ENCODE measurements around the gene KANSL1. TPM values are rescaled to one million over a fixed set of nuclear protein-coding genes. Genes with fewer than 3 reads are reported as not detected.

KANSL1 gene
- total and polyA plus RNA-seq, 10 of the 15 experiments (the other 5 are each of a cell fraction or from before 2014, with no cell fraction given) = 4.7 to 60.6 (median 28.0) TPM

DNA sequence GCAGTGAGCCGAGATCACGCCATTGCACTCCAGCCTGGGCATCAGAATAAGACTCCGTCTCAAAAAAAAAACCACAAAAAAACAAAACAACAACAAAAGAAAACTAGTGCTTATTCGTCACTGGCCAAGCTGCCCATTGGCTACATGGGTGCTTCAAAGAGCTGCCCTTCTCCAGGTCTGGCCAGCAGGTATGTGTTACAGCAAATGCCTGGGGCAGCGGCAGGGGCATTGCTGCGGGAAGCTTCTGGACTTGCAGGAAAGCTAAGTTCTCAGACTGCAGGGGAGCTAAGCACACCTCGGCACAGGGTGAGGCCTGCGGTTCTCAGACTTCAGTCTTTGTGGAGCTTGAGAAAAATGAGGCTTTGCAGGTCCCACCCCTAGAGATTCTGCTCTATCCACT, 198.2 kb downstream of the KANSL1 start:
- ChIA-PET RAD21 (ENCODE audit: unreplicated experiment) (no interaction called here), CTCF (no interaction called here), SMC1A (ENCODE audit: uncharacterized antibody, unreplicated experiment) (interaction anchor here (0.7 kb wide), 1 partner anchor 280 kb away, joined by 3 read pairs; no protein-coding TSS in a partner anchor), POLR2A (no interaction called here)
- ATAC-seq = no peak
- H3K27ac ChIP-seq (ENCODE audit: control insufficient read depth, insufficient read depth) = no peak overlapping the region
- no peak overlapping the region for H3K9ac ChIP-seq (ENCODE audit: control insufficient read depth, insufficient read depth, low read length)
- DNase-seq (ENCODE audit: low read depth, low spot score) = no peak
- H4K20me1 ChIP-seq (ENCODE audit: control insufficient read depth, insufficient read depth) = no peaks in the 10 kb centered on the region
- H3K9me3 ChIP-seq (replicated peaks; ENCODE audit: control insufficient read depth, insufficient read depth, low read length) = no peaks in the 10 kb centered on the region
- H3K4me1 ChIP-seq (ENCODE audit: control insufficient read depth, insufficient read depth, low read length) = no peaks in the 10 kb centered on the region
- no peak overlapping the region for H2AFZ ChIP-seq (ENCODE audit: control insufficient read depth, low read depth, low read length)
- in situ Hi-C loops (cut with MboI) = no loop called here
- no peaks in the 10 kb centered on the region for H3K36me3 ChIP-seq (ENCODE audit: control insufficient read depth in 2 of 2, insufficient read depth in 2 of 2, low read length in 1 of 2)
- no peaks in the 10 kb centered on the region for H3K79me2 ChIP-seq (ENCODE audit: control insufficient read depth, insufficient read depth, low read length)
- no TSS peak for BruUV-seq (replicated peaks)
- no peak for FAIRE-seq
- TF ChIP-seq NFIC (IDR thresholded peaks at IDR 0.05; ENCODE audit: low read depth, low read length) (no peak), ATF7 (IDR thresholded peaks at IDR 0.05; ENCODE audit: low read depth) (no peak), MTA2 (IDR thresholded peaks at IDR 0.05; ENCODE audit: low read depth) (no peak), CHD2 (IDR thresholded peaks at IDR 0.05; ENCODE audit: borderline replicate concordance, low read depth, low read length) (no peak), ZNF217 (IDR thresholded peaks at IDR 0.05) (no peak), SIN3A (IDR thresholded peaks at IDR 0.05; ENCODE audit: low read depth, low read length) (no peak), EGR1 (IDR thresholded peaks at IDR 0.05; ENCODE audit: borderline replicate concordance in 1 of 2, low read depth in 2 of 2, low read length in 2 of 2) (no peak), SMAD5 (IDR thresholded peaks at IDR 0.05; ENCODE audit: low read depth) (no peak), RAD51 (IDR thresholded peaks at IDR 0.05) (no peak), ZNF274 (IDR thresholded peaks at IDR 0.05; ENCODE audit: insufficient read depth, insufficient read length) (no peak), BRCA1 (IDR thresholded peaks at IDR 0.05; ENCODE audit: low read depth, low read length) (no peak), TCF3 (IDR thresholded peaks at IDR 0.05; ENCODE audit: borderline replicate concordance, insufficient read depth, low read depth, low read length) (no peak), IRF4 (IDR thresholded peaks at IDR 0.05; ENCODE audit: low read depth, low read length) (no peak), SMARCA5 (IDR thresholded peaks at IDR 0.05) (no peak), MEF2A (IDR thresholded peaks at IDR 0.05; ENCODE audit: insufficient read depth, low read depth, low read length) (no peak), JUNB (IDR thresholded peaks at IDR 0.05) (no peak)
- TF ChIP-seq, protein P1, sequence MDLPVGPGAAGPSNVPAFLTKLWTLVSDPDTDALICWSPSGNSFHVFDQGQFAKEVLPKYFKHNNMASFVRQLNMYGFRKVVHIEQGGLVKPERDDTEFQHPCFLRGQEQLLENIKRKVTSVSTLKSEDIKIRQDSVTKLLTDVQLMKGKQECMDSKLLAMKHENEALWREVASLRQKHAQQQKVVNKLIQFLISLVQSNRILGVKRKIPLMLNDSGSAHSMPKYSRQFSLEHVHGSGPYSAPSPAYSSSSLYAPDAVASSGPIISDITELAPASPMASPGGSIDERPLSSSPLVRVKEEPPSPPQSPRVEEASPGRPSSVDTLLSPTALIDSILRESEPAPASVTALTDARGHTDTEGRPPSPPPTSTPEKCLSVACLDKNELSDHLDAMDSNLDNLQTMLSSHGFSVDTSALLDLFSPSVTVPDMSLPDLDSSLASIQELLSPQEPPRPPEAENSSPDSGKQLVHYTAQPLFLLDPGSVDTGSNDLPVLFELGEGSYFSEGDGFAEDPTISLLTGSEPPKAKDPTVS (IDR thresholded peaks at IDR 0.05; ENCODE audit: low read depth, low read length) = no peak
- TF ChIP-seq, protein P2, sequence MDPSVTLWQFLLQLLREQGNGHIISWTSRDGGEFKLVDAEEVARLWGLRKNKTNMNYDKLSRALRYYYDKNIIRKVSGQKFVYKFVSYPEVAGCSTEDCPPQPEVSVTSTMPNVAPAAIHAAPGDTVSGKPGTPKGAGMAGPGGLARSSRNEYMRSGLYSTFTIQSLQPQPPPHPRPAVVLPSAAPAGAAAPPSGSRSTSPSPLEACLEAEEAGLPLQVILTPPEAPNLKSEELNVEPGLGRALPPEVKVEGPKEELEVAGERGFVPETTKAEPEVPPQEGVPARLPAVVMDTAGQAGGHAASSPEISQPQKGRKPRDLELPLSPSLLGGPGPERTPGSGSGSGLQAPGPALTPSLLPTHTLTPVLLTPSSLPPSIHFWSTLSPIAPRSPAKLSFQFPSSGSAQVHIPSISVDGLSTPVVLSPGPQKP (IDR thresholded peaks at IDR 0.05; ENCODE audit: low read depth, low read length) = no peak
- no peak overlapping the region for H3K4me3 ChIP-seq
- 47% methylated on average over 8 of the region's 8 CpGs for WGBS (ENCODE audit: insufficient coverage, insufficient replicate concordance, low lambda C conversion rate, missing lambda C conversion rate)
- H3K4me2 ChIP-seq (ENCODE audit: control insufficient read depth, insufficient read depth) = no peak overlapping the region
- no peaks in the 10 kb centered on the region for H3K27me3 ChIP-seq (replicated peaks in 1 of 2; ENCODE audit: control insufficient read depth in 2 of 2, insufficient read depth in 2 of 2, low read length in 1 of 2)
- intact Hi-C loops (cut with micrococcal nuclease; ENCODE audit: unreplicated experiment) = no loop called here
